ENCODE data around the gene AMZ2.

The AMZ2 gene

GRCh38 chr17:68288804-68289203 lies 41.0 kb downstream of the AMZ2 start:
- peak overlapping the region; percentile 93 for H3K4me3 Mint-ChIP-seq
- H3K4me1 Mint-ChIP-seq (ENCODE audit: low read depth): peaks cover 46% of the 10 kb centered on the region
- peak overlapping the region; percentile 64 for H3K27ac Mint-ChIP-seq
- no peak for DNase-seq
- no peaks in the 10 kb centered on the region for H3K9me3 Mint-ChIP-seq
- H3K27me3 Mint-ChIP-seq: no peaks in the 10 kb centered on the region
- peaks cover 17% of the 10 kb centered on the region for H3K36me3 Mint-ChIP-seq (ENCODE audit: low read depth)

DNA sequence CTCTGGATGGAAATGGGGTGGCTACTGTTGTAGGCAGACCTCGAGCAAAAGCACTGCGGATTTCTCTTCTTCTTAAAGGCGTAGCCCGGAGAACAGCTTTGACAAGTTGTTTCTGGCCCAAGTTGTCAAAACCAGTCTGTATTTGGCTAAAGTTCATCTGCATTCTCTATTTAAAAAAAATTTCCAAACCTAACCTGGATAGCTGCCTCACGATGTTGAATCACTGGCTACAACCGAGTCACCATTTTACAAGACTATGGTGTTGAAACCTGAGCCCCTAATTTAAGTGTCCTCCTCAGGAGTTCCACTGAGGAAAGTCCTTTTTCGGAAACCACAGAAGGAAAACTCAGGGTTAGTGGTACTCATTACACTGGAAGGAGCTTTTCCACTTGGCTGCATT lies 41.6 kb downstream of the AMZ2 start:
- H3K4me1 Mint-ChIP-seq (ENCODE audit: low read depth): peaks cover 53% of the 10 kb centered on the region

GRCh38 chr17:68289936-68290267 lies 42.1 kb downstream of the AMZ2 start:
- H3K4me1 Mint-ChIP-seq (ENCODE audit: low read depth): peaks cover 56% of the 10 kb centered on the region
- peak overlapping the region; percentile 3 for H3K27ac Mint-ChIP-seq
- H3K9me3 Mint-ChIP-seq: no peaks in the 10 kb centered on the region
- DNase-seq: no peak
- no peaks in the 10 kb centered on the region for H3K27me3 Mint-ChIP-seq
- H3K36me3 Mint-ChIP-seq (ENCODE audit: low read depth): peaks cover 17% of the 10 kb centered on the region
- peak overlapping the region; percentile 93 for H3K4me3 Mint-ChIP-seq

More for the DNA sequence above, 41.6 kb downstream of the AMZ2 start:
- H3K27ac Mint-ChIP-seq: peak overlapping the region; percentile 3
- peak overlapping the region; percentile 93 for H3K4me3 Mint-ChIP-seq
- H3K36me3 Mint-ChIP-seq (ENCODE audit: low read depth): peaks cover 17% of the 10 kb centered on the region
- H3K9me3 Mint-ChIP-seq: no peaks in the 10 kb centered on the region
- no peaks in the 10 kb centered on the region for H3K27me3 Mint-ChIP-seq
- no peak for DNase-seq

- Mint-ChIP-seq H3K36me3 (ENCODE audit: low read depth) (peaks cover 17% of the 10 kb centered on the region), H3K4me1 (ENCODE audit: low read depth) (peaks cover 59% of the 10 kb centered on the region)
Observed at GRCh38 chr17:68290268-68290954, 42.6 kb downstream of the AMZ2 start.

GRCh38 chr17:68290955-68291835 lies 43.4 kb downstream of the AMZ2 start, which contains the start of the genes ARSG and SLC16A6:
TSS of gene ARSG (plus strand) at chr17:68291495. CDS start at chr17:68307494, 15,999 bp downstream.
TSS of gene SLC16A6 (minus strand) at chr17:68291127. CDS start at chr17:68278320, 12,807 bp downstream.
- DNase-seq: peak; percentile 90
- Mint-ChIP-seq H3K27me3 (no peaks in the 10 kb centered on the region), H3K36me3 (ENCODE audit: low read depth) (peaks cover 17% of the 10 kb centered on the region), H3K4me3 (peak within 1 kb of the TSS; percentile 93), H3K27ac (peak within 1 kb of the TSS; percentile 93), H3K9me3 (no peaks in the 10 kb centered on the region), H3K4me1 (ENCODE audit: low read depth) (peaks cover 63% of the 10 kb centered on the region)

More at GRCh38 chr17:68290268-68290954, 42.6 kb downstream of the AMZ2 start:
- Mint-ChIP-seq H3K9me3 (no peaks in the 10 kb centered on the region), H3K4me3 (peak overlapping the region; percentile 93), H3K27ac (peak overlapping the region; percentile 93), H3K27me3 (no peaks in the 10 kb centered on the region)
- DNase-seq: peak; percentile 76

DNA sequence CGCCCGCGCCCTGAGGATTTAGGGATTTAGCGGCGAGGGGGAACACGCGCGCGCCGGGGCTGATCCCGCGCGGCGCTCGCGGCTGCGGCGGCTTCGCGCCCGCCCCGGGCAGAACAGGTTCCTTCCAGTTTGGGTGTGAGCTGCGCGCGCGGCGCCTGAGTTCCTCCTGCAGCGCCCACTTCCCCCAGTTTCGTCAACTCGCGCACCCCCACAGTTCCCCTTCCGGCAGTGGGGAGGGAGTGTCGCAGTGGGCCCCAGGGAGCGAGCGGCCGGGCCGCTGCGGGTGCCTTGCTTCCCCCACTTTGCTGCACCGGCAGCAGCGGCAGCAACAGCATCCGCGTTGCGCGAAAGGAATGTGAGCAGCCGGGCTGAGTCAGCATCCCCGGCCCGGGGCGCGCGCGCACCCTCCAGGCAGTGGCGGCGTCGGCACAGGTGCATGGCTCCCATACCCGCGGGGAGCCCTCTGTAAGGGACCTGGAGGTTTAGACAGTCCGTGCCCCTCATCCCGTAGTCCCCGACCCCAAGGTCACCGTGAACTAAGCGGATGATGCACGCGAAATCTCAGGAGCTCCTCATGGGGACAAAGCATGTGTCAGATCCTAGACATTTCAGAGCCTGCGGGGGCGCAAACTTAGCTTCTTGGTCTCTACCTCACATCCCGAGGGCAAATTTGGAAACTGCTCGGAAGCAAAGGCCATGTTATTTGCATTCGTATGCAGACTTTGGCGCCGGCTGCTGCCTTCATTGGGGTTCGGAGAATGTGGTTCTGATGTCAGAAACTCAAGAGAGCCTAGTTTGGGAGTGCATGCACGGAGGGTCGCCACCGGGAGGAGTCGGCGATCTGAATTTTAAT lies 44.2 kb downstream of the AMZ2 start:
- Mint-ChIP-seq H3K4me1 (ENCODE audit: low read depth) (peaks cover 72% of the 10 kb centered on the region), H3K27ac (peak overlapping the region; percentile 88), H3K9me3 (no peaks in the 10 kb centered on the region), H3K36me3 (ENCODE audit: low read depth) (peaks cover 17% of the 10 kb centered on the region), H3K27me3 (no peaks in the 10 kb centered on the region), H3K4me3 (peak overlapping the region; percentile 82)
- DNase-seq: peak; percentile 93

- Mint-ChIP-seq H3K27ac (peak overlapping the region; percentile 88), H3K27me3 (no peaks in the 10 kb centered on the region), H3K4me3 (peak overlapping the region; percentile 82), H3K36me3 (ENCODE audit: low read depth) (peaks cover 17% of the 10 kb centered on the region), H3K4me1 (ENCODE audit: low read depth) (peaks cover 71% of the 10 kb centered on the region), H3K9me3 (no peaks in the 10 kb centered on the region)
- DNase-seq: no peak
Observed at GRCh38 chr17:68292689-68293040, 44.8 kb downstream of the AMZ2 start.

DNA sequence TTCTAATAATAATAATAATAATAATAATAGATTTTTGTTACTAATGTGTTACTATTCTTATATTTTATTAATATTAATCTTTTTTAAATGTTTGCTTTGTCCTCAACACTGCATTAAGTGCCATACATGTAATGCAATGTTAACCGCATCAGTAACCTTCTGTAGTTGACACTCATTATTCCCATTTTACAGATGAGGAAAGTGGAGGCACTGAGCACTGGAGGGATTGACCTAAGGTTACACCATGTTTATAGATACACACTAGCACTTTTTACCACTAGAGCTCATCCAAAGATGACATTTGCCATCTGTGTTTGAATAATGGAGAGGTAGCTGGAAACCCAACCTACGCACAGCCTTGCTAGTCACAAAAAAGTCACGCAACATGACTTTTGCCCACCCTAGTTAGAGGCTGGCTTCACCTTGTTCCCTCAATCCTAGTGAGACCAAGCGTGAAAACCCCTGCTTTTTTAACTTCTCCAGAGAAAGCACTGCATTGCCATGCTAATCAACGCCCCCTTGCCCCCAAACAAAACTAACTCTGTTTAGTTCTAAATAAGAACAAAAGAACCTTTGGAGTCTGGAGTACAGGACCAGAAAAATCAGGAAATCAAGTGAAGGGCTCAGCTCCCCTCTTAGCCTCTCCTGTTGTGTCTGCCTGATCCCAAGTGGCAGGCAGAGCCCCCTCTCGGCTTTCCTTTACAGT lies 45.8 kb downstream of the AMZ2 start:
- Mint-ChIP-seq H3K9me3 (no peaks in the 10 kb centered on the region), H3K27ac (no peak overlapping the region), H3K4me1 (ENCODE audit: low read depth) (peaks cover 73% of the 10 kb centered on the region), H3K36me3 (ENCODE audit: low read depth) (peaks cover 17% of the 10 kb centered on the region), H3K27me3 (no peaks in the 10 kb centered on the region), H3K4me3 (no peak overlapping the region)
- DNase-seq: no peak

GRCh38 chr17:68294196-68294555 lies 46.3 kb downstream of the AMZ2 start:
- H3K27me3 Mint-ChIP-seq: no peaks in the 10 kb centered on the region
- no peak overlapping the region for H3K4me3 Mint-ChIP-seq
- H3K9me3 Mint-ChIP-seq: no peaks in the 10 kb centered on the region
- no peak overlapping the region for H3K27ac Mint-ChIP-seq
- peaks cover 12% of the 10 kb centered on the region for H3K36me3 Mint-ChIP-seq (ENCODE audit: low read depth)
- no peak for DNase-seq
- peaks cover 70% of the 10 kb centered on the region for H3K4me1 Mint-ChIP-seq (ENCODE audit: low read depth)

GRCh38 chr17:68294617-68295016 lies 46.8 kb downstream of the AMZ2 start:
- Mint-ChIP-seq H3K9me3 (no peaks in the 10 kb centered on the region), H3K4me3 (no peak overlapping the region), H3K27ac (no peak overlapping the region), H3K27me3 (no peaks in the 10 kb centered on the region), H3K4me1 (ENCODE audit: low read depth) (peaks cover 66% of the 10 kb centered on the region), H3K36me3 (ENCODE audit: low read depth) (peaks cover 11% of the 10 kb centered on the region)
- DNase-seq: no peak

DNA sequence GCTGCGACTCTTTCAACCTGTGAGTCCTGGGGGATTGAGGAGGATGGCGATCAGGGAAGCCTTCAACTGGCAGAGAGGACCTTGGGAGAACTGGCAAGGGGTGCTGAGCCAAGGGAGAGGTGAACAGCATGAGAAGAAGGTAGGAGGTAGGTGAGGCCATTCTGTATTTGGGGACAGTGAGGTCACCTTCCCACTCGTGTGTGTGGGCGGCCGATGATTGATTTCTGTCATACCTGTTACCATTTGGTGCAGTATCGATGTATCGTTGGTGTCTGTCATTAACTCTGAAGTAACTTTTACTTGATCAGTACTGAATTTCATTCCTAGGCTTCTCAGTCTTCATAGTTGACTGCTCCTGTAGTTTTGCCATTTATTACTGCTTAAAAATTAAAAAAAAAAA lies 47.2 kb downstream of the AMZ2 start:
- H3K9me3 Mint-ChIP-seq: no peaks in the 10 kb centered on the region
- peak; percentile 59 for DNase-seq
- peaks cover 61% of the 10 kb centered on the region for H3K4me1 Mint-ChIP-seq (ENCODE audit: low read depth)
- H3K4me3 Mint-ChIP-seq: no peak overlapping the region
- H3K27me3 Mint-ChIP-seq: no peaks in the 10 kb centered on the region
- H3K27ac Mint-ChIP-seq: peak overlapping the region; percentile 7
- peaks cover 9% of the 10 kb centered on the region for H3K36me3 Mint-ChIP-seq (ENCODE audit: low read depth)

DNA sequence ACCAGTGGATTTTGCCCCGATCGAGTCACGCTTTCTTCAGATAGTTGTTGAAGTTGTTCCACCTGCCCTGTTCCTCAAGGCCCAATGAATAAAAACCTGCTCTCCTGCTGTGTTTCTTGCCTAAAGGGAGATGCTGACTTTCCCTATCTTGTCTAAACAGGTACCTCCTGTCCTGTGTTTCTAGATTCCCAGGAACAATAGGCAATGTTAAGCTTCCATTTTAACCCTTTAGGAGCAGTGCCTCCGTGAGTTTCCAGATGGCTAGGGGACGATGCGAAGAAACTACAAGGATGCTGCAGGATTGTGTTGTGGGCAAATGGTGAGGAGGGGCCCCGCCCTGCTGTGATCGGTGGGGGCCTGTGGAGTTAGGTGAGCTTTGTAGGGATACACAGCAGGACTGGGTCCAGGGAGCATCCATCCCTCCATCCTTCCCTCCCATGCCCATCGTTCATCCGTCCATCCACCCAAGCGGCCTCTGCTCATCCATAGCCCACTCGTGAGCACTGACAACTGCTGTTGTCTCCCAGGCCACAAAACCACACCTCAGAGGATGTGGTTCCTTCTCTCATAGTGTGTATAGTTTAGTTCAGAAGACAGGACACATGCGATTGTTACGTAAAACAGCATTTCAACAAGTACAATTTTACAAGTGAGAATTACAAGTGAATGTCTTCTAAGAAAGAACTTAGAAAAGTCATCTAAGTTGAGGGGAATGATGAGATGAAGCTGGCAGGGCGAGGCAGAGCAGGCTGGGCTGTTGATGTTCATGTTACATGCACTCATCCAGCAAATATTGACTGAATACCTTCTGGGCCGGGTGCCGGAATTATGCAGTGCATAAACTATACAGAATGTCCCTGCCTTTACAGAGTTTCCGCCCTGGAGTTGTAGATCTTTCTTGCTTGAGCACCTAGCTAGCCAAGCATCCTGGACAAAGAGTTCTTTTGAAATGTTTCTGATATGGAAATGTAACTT lies 48.7 kb downstream of the AMZ2 start:
- Mint-ChIP-seq H3K36me3 (ENCODE audit: low read depth) (no peaks in the 10 kb centered on the region), H3K27ac (peak overlapping the region; percentile 38), H3K27me3 (no peaks in the 10 kb centered on the region), H3K9me3 (no peaks in the 10 kb centered on the region), H3K4me1 (ENCODE audit: low read depth) (peaks cover 55% of the 10 kb centered on the region), H3K4me3 (peak overlapping the region; percentile 59)
- peak; percentile 42 for DNase-seq

GRCh38 chr17:68297195-68297594 lies 49.4 kb downstream of the AMZ2 start:
- Mint-ChIP-seq H3K9me3 (no peaks in the 10 kb centered on the region), H3K4me3 (peak overlapping the region; percentile 59), H3K27ac (peak overlapping the region; percentile 38), H3K36me3 (ENCODE audit: low read depth) (no peaks in the 10 kb centered on the region), H3K27me3 (no peaks in the 10 kb centered on the region), H3K4me1 (ENCODE audit: low read depth) (peaks cover 58% of the 10 kb centered on the region)
- DNase-seq: no peak

Measured in activated T-cell treated with anti-CD3 and anti-CD28 coated beads, Interleukin-2, amount 50 U/mL, for 24 hours (primary cell).